ENCODE measurements around the gene LRRC71. TPM values are rescaled to one million over a fixed set of nuclear protein-coding genes. Genes with fewer than 3 reads are reported as not detected.

Gene LRRC71
- polyA plus RNA-seq, 3 donors: not detected

DNA sequence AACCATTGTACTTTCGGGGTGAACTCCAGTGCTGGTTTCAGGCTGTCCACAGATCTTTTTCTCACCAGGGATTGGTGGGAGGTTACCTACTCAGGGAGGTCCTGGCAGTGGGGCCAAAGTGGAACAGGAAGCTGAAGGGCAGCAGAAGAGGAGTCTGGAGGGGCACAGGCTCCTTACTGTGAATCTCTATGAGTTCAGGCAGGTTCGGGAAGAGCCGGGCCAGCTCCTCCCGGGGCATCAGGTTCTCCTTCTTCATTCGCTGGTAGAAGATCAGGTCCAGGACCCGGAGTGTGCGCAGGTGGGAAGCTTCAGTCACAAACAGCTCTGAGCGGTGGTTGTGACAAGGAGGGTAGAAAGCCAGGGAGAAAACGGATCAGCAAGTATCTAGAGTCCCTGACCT is 26.7 kb downstream of the LRRC71 start:
- H3K9ac ChIP-seq (ENCODE audit: insufficient read depth, low read length, poor library complexity, severe bottlenecking): no peak overlapping the region
- H2AFZ ChIP-seq (ENCODE audit: insufficient read depth, low read depth, low read length, poor library complexity, severe bottlenecking): no peak overlapping the region
- no peaks in the 10 kb centered on the region for H3K79me2 ChIP-seq (ENCODE audit: insufficient read depth, low read length)
- intact Hi-C loops (cut with micrococcal nuclease): no loop called here
- H3K27ac ChIP-seq (ENCODE audit: low read depth in 1 of 2, low read length in 2 of 2): no peak overlapping the region
- H3K27me3 ChIP-seq (ENCODE audit: control insufficient read depth in 2 of 2, insufficient read depth in 2 of 2, low read length in 2 of 2): no peaks in the 10 kb centered on the region
- peak overlapping the region in 1 of 7 donors; percentile 30 for H3K27ac Mint-ChIP-seq
- H3K4me3 ChIP-seq (replicated peaks in 1 of 3; ENCODE audit: low read depth in 2 of 3, low read length in 3 of 3): no peak overlapping the region
- no peak overlapping the region for H3K4me3 Mint-ChIP-seq
- H3K9me3 ChIP-seq (replicated peaks in 1 of 2; ENCODE audit: control insufficient read depth in 1 of 2, insufficient read depth in 1 of 2, low read length in 2 of 2): no peaks in the 10 kb centered on the region
- TF ChIP-seq, protein P1, sequence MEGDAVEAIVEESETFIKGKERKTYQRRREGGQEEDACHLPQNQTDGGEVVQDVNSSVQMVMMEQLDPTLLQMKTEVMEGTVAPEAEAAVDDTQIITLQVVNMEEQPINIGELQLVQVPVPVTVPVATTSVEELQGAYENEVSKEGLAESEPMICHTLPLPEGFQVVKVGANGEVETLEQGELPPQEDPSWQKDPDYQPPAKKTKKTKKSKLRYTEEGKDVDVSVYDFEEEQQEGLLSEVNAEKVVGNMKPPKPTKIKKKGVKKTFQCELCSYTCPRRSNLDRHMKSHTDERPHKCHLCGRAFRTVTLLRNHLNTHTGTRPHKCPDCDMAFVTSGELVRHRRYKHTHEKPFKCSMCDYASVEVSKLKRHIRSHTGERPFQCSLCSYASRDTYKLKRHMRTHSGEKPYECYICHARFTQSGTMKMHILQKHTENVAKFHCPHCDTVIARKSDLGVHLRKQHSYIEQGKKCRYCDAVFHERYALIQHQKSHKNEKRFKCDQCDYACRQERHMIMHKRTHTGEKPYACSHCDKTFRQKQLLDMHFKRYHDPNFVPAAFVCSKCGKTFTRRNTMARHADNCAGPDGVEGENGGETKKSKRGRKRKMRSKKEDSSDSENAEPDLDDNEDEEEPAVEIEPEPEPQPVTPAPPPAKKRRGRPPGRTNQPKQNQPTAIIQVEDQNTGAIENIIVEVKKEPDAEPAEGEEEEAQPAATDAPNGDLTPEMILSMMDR (IDR thresholded peaks at IDR 0.05): no peak
- no peaks in the 10 kb centered on the region for H3K4me1 ChIP-seq (ENCODE audit: control insufficient read depth in 1 of 2, insufficient read depth in 2 of 2, low read length in 2 of 2)
- H3K4me1 Mint-ChIP-seq: no peaks in the 10 kb centered on the region
- WGBS (ENCODE audit: insufficient coverage): 100% methylated on average over 3 of the region's 9 CpGs
- H3K9me3 Mint-ChIP-seq: no peaks in the 10 kb centered on the region
- H3K36me3 ChIP-seq (replicated peaks in 1 of 2; ENCODE audit: control insufficient read depth in 1 of 2, insufficient read depth in 2 of 2, low read length in 2 of 2): peaks cover 100% of the 10 kb centered on the region in 2 donors
- no peaks in the 10 kb centered on the region for H3K27me3 Mint-ChIP-seq (ENCODE audit: low read depth in 3 of 3)
- H3K4me2 ChIP-seq (replicated peaks; ENCODE audit: extremely low read depth, low read length, poor library complexity, severe bottlenecking): no peak overlapping the region
- no peak for DNase-seq
- H4K20me1 ChIP-seq (ENCODE audit: insufficient read depth, low read length): peaks cover 30% of the 10 kb centered on the region
- peaks cover 97 to 100% of the 10 kb centered on the region in 2 donors for H3K36me3 Mint-ChIP-seq

DNA sequence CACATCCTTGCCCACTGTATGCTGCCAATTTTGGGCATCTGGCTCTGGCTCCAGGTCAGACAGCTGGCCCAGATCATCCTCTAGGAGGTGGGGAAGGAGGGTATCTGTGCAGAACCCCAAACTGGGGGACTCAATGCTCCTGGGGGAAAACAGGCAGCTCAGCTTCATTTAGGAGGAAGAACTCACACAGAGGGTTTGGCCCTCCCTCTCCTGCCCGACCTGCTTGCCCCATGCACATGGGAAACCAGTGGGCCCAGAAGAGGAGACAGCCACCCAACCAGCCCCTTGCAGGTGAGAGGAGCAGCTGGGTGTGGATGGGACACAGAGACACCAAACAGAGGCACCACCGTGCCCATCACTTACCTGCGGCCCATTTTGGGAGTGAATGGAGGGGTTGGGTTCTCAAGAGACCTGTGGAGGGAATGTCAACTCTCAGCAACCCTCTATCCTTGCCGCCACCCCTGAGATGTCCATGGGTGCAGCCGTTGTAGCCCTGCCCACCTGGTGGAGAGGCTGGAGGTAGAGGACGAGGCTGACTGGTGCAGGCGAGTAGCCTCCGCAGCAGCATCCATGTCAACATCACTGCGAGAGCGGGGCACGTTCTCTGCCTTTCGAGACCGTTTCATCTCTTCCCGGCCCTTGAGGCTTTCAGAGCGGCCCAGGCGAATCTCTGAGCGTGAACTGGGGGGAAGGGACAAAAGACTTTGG is 27.5 kb downstream of the LRRC71 start:
- H3K36me3 Mint-ChIP-seq: peaks cover 96 to 100% of the 10 kb centered on the region in 2 donors
- Histone ChIP-seq H3K4me1 (ENCODE audit: control insufficient read depth in 1 of 2, insufficient read depth in 2 of 2, low read length in 2 of 2) (no peaks in the 10 kb centered on the region), H3K9ac (ENCODE audit: insufficient read depth, low read length, poor library complexity, severe bottlenecking) (no peak overlapping the region), H3K4me2 (replicated peaks; ENCODE audit: extremely low read depth, low read length, poor library complexity, severe bottlenecking) (no peak overlapping the region), H3K27ac (ENCODE audit: low read depth in 1 of 2, low read length in 2 of 2) (no peak overlapping the region), H4K20me1 (ENCODE audit: insufficient read depth, low read length) (peaks cover 30% of the 10 kb centered on the region), H3K27me3 (ENCODE audit: control insufficient read depth in 2 of 2, insufficient read depth in 2 of 2, low read length in 2 of 2) (no peaks in the 10 kb centered on the region), H3K4me3 (replicated peaks in 1 of 3; ENCODE audit: low read depth in 2 of 3, low read length in 3 of 3) (no peak overlapping the region), H3K79me2 (ENCODE audit: insufficient read depth, low read length) (no peaks in the 10 kb centered on the region), H2AFZ (ENCODE audit: insufficient read depth, low read depth, low read length, poor library complexity, severe bottlenecking) (no peak overlapping the region), H3K9me3 (replicated peaks in 1 of 2; ENCODE audit: control insufficient read depth in 1 of 2, insufficient read depth in 1 of 2, low read length in 2 of 2) (no peaks in the 10 kb centered on the region), H3K36me3 (replicated peaks in 1 of 2; ENCODE audit: control insufficient read depth in 1 of 2, insufficient read depth in 2 of 2, low read length in 2 of 2) (peaks cover 100% of the 10 kb centered on the region in 2 donors)
- no peaks in the 10 kb centered on the region for H3K9me3 Mint-ChIP-seq
- H3K27ac Mint-ChIP-seq: peak overlapping the region in 1 of 7 donors; percentile 30
- intact Hi-C loops (cut with micrococcal nuclease): no loop called here
- no peaks in the 10 kb centered on the region for H3K4me1 Mint-ChIP-seq
- WGBS (ENCODE audit: insufficient coverage): 100% methylated on average over 4 of the region's 17 CpGs
- DNase-seq: no peak
- TF ChIP-seq, protein P1 (IDR thresholded peaks at IDR 0.05): no peak
- H3K27me3 Mint-ChIP-seq (ENCODE audit: low read depth in 3 of 3): no peaks in the 10 kb centered on the region
- no peak overlapping the region for H3K4me3 Mint-ChIP-seq
